ENCODE data around the gene PLA2G12B.
"Not testable (repeated sequence)": the region's sequence is repeated elsewhere in the genome, so short reads cannot be mapped to it uniquely, and the experiment has no call there.

DNA sequence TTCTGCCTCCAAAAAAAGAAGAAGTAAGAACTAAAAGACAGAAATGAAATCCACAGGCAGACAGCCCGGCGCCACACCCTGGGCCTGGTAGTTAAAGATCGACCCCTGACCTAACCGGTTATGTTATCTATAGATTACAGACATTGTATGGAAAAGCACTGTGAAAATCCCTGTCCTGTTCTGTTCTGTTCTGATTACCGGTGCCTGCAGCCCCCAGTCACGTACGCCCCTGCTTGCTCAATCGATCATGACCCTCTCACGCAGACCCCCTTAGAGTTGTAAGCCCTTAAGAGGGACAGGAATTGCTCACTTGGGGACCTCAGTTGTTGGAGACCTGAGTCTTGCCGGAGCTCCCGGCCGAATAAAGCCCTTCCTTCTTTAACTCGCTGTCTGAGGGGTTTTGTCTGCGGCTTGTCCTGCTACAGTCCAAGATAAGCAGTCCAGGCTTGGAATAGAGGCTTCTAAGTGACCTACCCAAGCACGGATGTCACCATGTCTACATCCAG is 50.6 kb downstream of the PLA2G12B start:
- TF ChIP-seq, protein P1, sequence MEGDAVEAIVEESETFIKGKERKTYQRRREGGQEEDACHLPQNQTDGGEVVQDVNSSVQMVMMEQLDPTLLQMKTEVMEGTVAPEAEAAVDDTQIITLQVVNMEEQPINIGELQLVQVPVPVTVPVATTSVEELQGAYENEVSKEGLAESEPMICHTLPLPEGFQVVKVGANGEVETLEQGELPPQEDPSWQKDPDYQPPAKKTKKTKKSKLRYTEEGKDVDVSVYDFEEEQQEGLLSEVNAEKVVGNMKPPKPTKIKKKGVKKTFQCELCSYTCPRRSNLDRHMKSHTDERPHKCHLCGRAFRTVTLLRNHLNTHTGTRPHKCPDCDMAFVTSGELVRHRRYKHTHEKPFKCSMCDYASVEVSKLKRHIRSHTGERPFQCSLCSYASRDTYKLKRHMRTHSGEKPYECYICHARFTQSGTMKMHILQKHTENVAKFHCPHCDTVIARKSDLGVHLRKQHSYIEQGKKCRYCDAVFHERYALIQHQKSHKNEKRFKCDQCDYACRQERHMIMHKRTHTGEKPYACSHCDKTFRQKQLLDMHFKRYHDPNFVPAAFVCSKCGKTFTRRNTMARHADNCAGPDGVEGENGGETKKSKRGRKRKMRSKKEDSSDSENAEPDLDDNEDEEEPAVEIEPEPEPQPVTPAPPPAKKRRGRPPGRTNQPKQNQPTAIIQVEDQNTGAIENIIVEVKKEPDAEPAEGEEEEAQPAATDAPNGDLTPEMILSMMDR (IDR thresholded peaks at IDR 0.05) = not testable (repeated sequence)
- TF ChIP-seq POLR2A (IDR thresholded peaks at IDR 0.05) = not testable (repeated sequence)
